OCI-LY3 (cell line): Measurements from ENCODE around the gene MYDGF.

ENCODE experiments used
- H2AFZ ChIP-seq: fragments of 200-600, 300-600 bp; shearing (Covaris generic); 2 replicates; pipeline ENCODE4 v1.6.0; 2014; ENCODE audit warnings: antibody characterized with exemption, low read depth, low read length
- H3K27ac ChIP-seq: fragments of 200-600, 300-600 bp; sonication (generic); 2 replicates; pipeline ENCODE4 v1.5.1; 2014; ENCODE audit warnings: mild to moderate bottlenecking, low read length, moderate library complexity, mixed read lengths
- H3K27me3 ChIP-seq: fragments of 200-600, 300-600 bp; sonication (generic); 2 replicates; pipeline ENCODE4 v1.6.1; 2014; ENCODE audit warnings: low read depth, low read length, mixed read lengths
- H3K36me3 ChIP-seq: fragments of 200-600, 300-600 bp; sonication (generic); replicated peaks from 2 replicates; pipeline ENCODE3; 2014; ENCODE audit warnings: low read depth, low read length, mixed read lengths
- H3K4me1 ChIP-seq: fragments of 300-600, 200-600 bp; sonication (generic); 2 replicates; pipeline ENCODE4 v1.6.1; 2014; ENCODE audit warnings: low read length, mixed read lengths
- H3K4me2 ChIP-seq: fragments of 200-600, 300-600 bp; sonication (generic); 2 replicates; pipeline ENCODE4 v1.6.1; 2014; ENCODE audit warnings: low read length, mixed read lengths
- H3K4me3 ChIP-seq: fragments of 300-600, 200-600 bp; sonication (generic); 2 replicates; pipeline ENCODE4 v1.5.1; 2014; ENCODE audit warnings: antibody characterized with exemption, mild to moderate bottlenecking, low read length, moderate library complexity
- H3K79me2 ChIP-seq: fragments of 300-600, 200-600 bp; shearing (Covaris generic); 2 replicates; pipeline ENCODE4 v1.6.1; 2014; ENCODE audit warnings: mild to moderate bottlenecking, low read length, mixed read lengths
- H3K9ac ChIP-seq: fragments of 300-600, 200-600 bp; shearing (Covaris generic); 2 replicates; pipeline ENCODE4 v1.6.0; 2014; ENCODE audit warnings: mild to moderate bottlenecking, low read length, moderate library complexity
- H3K9me3 ChIP-seq: fragments of 200-600, 300-600 bp; shearing (Covaris generic); 2 replicates; pipeline ENCODE4 v1.6.1; 2014; ENCODE audit warnings: low read length, mixed read lengths; ENCODE audit not compliant: insufficient read depth
- H4K20me1 ChIP-seq: fragments of 200-600, 300-600 bp; sonication (generic); 2 replicates; pipeline ENCODE4 v1.6.1; 2016; ENCODE audit warnings: low read length, mixed read lengths; ENCODE audit not compliant: insufficient read depth
- CTCF ChIP-seq: fragments of 200-600, 300-600 bp; sonication (generic); IDR thresholded peaks from 2 replicates; pipeline ENCODE4 v1.5.1; 2014; ENCODE audit warnings: antibody characterized with exemption, low read length, low read depth
- EZH2phosphoT487 ChIP-seq: fragments of 200-600 bp; shearing (Covaris generic); IDR thresholded peaks from 2 replicates; pipeline ENCODE4 v1.6.1; 2018; ENCODE audit warnings: antibody characterized with exemption, mixed run types, low read depth

Gene MYDGF

GRCh38 chr19:4673216-4673615 lies 3.1 kb upstream of the MYDGF start:
- H4K20me1 ChIP-seq, result no peaks in the 10 kb centered on the region; the same call in 1 of the 2 replicates
- H3K79me2 ChIP-seq, result peaks cover 16% of the 10 kb centered on the region
- peaks cover 7% of the 10 kb centered on the region for H3K4me1 ChIP-seq

GRCh38 chr19:4671185-4671851 lies 1.2 kb upstream of the MYDGF start:
- Histone ChIP-seq H4K20me1 (no peaks in the 10 kb centered on the region), H3K9ac (no peak overlapping the region), H3K9me3 (no peaks in the 10 kb centered on the region), H3K27ac (no peak overlapping the region), H3K27me3 (no peaks in the 10 kb centered on the region), H3K4me1 (peaks cover 10% of the 10 kb centered on the region), H3K4me3 (no peak overlapping the region), H3K79me2 (peaks cover 24% of the 10 kb centered on the region), H2AFZ (0 out of 2 replicates have a peak overlapping the region, but pooled peaks have one; percentile 72), H3K36me3 (peaks cover 15% of the 10 kb centered on the region), H3K4me2 (no peak overlapping the region)
- TF ChIP-seq EZH2phosphoT487, result no peak
- no peak for TF ChIP-seq CTCF

More at GRCh38 chr19:4673216-4673615, 3.1 kb upstream of the MYDGF start:
- Histone ChIP-seq H2AFZ (no peak overlapping the region), H3K9ac (no peak overlapping the region), H3K27ac (no peak overlapping the region), H3K36me3 (peaks cover 9% of the 10 kb centered on the region), H3K9me3 (no peaks in the 10 kb centered on the region), H3K4me2 (no peak overlapping the region), H3K27me3 (no peaks in the 10 kb centered on the region), H3K4me3 (no peak overlapping the region)
- TF ChIP-seq CTCF, result no peak
- TF ChIP-seq EZH2phosphoT487, result no peak

GRCh38 chr19:4664642-4665041 lies 5.5 kb downstream of the MYDGF start:
- peaks cover 22% of the 10 kb centered on the region for H3K79me2 ChIP-seq
- H3K4me3 ChIP-seq, result no peak overlapping the region
- H2AFZ ChIP-seq, result no peak overlapping the region
- H3K4me2 ChIP-seq, result no peak overlapping the region
- H3K27ac ChIP-seq, result no peak overlapping the region
- TF ChIP-seq CTCF (no peak), EZH2phosphoT487 (no peak)
- no peaks in the 10 kb centered on the region for H3K9me3 ChIP-seq
- peaks cover 10% of the 10 kb centered on the region for H3K4me1 ChIP-seq
- peaks cover 7% of the 10 kb centered on the region for H4K20me1 ChIP-seq
- H3K27me3 ChIP-seq, result no peaks in the 10 kb centered on the region
- no peak overlapping the region for H3K9ac ChIP-seq
- H3K36me3 ChIP-seq, result peaks cover 48% of the 10 kb centered on the region

DNA sequence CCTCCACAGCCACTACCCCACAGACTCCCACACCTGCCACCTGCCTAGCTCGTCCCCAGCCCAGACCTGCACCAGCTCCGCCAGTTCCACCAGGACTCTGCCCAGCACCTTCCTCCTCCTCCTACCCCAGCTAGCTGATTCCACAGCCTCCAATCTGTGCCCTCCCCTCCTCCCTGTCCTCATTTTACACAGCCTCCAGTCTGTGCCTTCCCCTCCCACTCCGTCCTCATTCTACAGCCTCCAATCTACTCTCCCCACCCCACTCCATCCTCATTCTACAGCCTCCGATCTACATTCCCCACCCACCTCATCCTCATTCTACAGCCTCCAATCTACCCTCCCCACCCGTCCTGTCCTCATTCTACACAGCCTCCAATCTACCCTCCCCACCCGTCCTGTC lies 7.3 kb downstream of the MYDGF start:
- peaks cover 7% of the 10 kb centered on the region for H4K20me1 ChIP-seq
- H3K4me3 ChIP-seq, result no peak overlapping the region
- TF ChIP-seq CTCF (no peak), EZH2phosphoT487 (no peak)
- H3K4me1 ChIP-seq, result peaks cover 3% of the 10 kb centered on the region; the same call in 1 of the 2 replicates
- H3K79me2 ChIP-seq, result peaks cover 5% of the 10 kb centered on the region; the same call in 1 of the 2 replicates
- no peak overlapping the region for H3K27ac ChIP-seq
- H3K9ac ChIP-seq, result no peak overlapping the region
- H3K36me3 ChIP-seq, result peaks cover 43% of the 10 kb centered on the region
- no peaks in the 10 kb centered on the region for H3K9me3 ChIP-seq
- H3K27me3 ChIP-seq, result no peaks in the 10 kb centered on the region
- no peak overlapping the region for H2AFZ ChIP-seq
- no peak overlapping the region for H3K4me2 ChIP-seq
